ENCODE results near the gene PARD3. TPM values are rescaled to one million over a fixed set of nuclear protein-coding genes. Genes with fewer than 3 reads are reported as not detected.

Gene PARD3
- total RNA-seq, 2 donors from 2014 or later, result 32.0 to 61.9 TPM

DNA sequence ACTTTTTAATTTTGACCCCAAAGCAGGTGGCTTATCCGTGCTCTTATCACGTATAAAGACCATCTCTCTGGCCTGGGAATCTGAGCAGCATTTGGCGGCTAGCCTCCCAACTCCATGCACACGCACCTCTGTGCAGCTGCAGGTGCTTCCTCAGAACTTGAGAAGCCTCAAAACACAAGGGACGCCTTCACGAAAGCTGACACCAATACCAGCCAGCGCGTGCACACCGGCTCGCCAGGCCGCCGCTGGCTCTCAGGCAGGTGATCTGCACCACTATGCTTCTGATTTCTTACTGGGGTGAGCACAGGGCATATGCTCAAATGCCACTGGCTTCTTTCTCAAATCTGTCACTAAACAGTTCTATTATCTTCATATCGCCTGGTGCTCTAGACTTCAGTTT, 145.0 kb downstream of the PARD3 start:
- Histone ChIP-seq H3K9me3 (no peaks in the 10 kb centered on the region), H3K4me3 (no peak overlapping the region), H3K27me3 (replicated peaks; ENCODE audit: insufficient read depth) (no peaks in the 10 kb centered on the region), H3K27ac (no peak overlapping the region), H3K36me3 (no peaks in the 10 kb centered on the region), H3K4me1 (replicated peaks) (no peaks in the 10 kb centered on the region)
- WGBS, result 72% methylated on average over 13 of the region's 13 CpGs
- intact Hi-C loops (cut with DNase I), result no loop called here
- TF ChIP-seq, protein P1, sequence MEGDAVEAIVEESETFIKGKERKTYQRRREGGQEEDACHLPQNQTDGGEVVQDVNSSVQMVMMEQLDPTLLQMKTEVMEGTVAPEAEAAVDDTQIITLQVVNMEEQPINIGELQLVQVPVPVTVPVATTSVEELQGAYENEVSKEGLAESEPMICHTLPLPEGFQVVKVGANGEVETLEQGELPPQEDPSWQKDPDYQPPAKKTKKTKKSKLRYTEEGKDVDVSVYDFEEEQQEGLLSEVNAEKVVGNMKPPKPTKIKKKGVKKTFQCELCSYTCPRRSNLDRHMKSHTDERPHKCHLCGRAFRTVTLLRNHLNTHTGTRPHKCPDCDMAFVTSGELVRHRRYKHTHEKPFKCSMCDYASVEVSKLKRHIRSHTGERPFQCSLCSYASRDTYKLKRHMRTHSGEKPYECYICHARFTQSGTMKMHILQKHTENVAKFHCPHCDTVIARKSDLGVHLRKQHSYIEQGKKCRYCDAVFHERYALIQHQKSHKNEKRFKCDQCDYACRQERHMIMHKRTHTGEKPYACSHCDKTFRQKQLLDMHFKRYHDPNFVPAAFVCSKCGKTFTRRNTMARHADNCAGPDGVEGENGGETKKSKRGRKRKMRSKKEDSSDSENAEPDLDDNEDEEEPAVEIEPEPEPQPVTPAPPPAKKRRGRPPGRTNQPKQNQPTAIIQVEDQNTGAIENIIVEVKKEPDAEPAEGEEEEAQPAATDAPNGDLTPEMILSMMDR (IDR thresholded peaks at IDR 0.05), result no peak
- DNase-seq (ENCODE audit: low spot score), result no peak

DNA sequence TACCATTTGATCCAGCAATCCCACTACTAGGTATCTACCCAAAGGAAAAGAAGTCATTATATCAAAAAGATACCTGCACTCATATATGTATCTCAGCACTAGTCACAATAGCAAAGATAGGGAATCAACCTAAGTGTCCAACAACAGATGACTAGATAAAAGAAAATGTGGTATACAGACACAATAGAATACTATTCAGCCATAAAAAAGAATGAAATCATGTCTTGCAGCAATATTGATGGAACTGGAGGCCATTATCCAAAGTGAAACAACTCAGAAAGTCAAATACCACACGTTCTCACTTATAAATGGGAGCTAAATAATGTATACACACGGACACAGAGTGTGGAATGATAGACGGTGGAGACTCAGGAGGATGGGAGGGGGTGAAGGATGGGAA, 146.0 kb downstream of the PARD3 start:
- no peaks in the 10 kb centered on the region for H3K4me1 ChIP-seq (replicated peaks)
- H3K36me3 ChIP-seq, result no peaks in the 10 kb centered on the region
- no peak for TF ChIP-seq POLR2AphosphoS5 (IDR thresholded peaks at IDR 0.05)
- TF ChIP-seq, protein P1 (IDR thresholded peaks at IDR 0.05), result no peak
- TF ChIP-seq POLR2A (IDR thresholded peaks at IDR 0.05), result no peak
- no peaks in the 10 kb centered on the region for H3K27me3 ChIP-seq (replicated peaks; ENCODE audit: insufficient read depth)
- H3K27ac ChIP-seq, result no peak overlapping the region
- intact Hi-C loops (cut with DNase I), result loop anchor here (10.0 kb wide), 3 partner anchors 56 to 356 kb away; no protein-coding TSS in a partner anchor
- WGBS, result 89% methylated on average over 3 of the region's 3 CpGs
- no peaks in the 10 kb centered on the region for H3K9me3 ChIP-seq
- no peak for DNase-seq (ENCODE audit: low spot score)
- no peak overlapping the region for H3K4me3 ChIP-seq

DNA sequence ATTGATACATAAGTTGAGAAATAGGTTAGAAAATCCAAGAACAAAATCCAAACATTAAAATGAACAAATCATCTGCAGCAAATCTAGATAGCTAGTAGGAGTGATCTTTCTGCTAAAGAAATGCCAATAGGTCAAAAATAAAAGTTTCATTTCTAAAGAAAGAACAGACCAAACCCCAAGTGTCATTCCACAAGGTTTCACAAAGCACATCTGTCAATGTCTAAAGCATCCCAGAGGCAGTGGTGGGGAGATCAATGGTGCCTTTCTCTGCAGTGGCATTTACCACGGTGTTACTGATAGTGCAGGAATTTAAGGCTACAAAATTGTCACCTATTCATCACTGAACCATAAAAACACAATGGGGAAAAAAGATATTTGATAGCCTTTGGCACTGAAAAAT, 147.9 kb downstream of the PARD3 start:
- Histone ChIP-seq H3K36me3 (no peaks in the 10 kb centered on the region), H3K4me3 (no peak overlapping the region), H3K4me1 (replicated peaks) (no peaks in the 10 kb centered on the region), H3K27ac (no peak overlapping the region), H3K27me3 (replicated peaks; ENCODE audit: insufficient read depth) (no peaks in the 10 kb centered on the region), H3K9me3 (no peaks in the 10 kb centered on the region)
- TF ChIP-seq POLR2A (IDR thresholded peaks at IDR 0.05) (no peak), POLR2AphosphoS5 (IDR thresholded peaks at IDR 0.05) (no peak)
- TF ChIP-seq, protein P1 (IDR thresholded peaks at IDR 0.05), result no peak
- intact Hi-C loops (cut with DNase I), result loop anchor here (10.0 kb wide), 3 partner anchors 58 to 358 kb away; no protein-coding TSS in a partner anchor
- 38% methylated on average over 1 of the region's 1 CpG for WGBS
- DNase-seq (ENCODE audit: low spot score), result no peak

DNA sequence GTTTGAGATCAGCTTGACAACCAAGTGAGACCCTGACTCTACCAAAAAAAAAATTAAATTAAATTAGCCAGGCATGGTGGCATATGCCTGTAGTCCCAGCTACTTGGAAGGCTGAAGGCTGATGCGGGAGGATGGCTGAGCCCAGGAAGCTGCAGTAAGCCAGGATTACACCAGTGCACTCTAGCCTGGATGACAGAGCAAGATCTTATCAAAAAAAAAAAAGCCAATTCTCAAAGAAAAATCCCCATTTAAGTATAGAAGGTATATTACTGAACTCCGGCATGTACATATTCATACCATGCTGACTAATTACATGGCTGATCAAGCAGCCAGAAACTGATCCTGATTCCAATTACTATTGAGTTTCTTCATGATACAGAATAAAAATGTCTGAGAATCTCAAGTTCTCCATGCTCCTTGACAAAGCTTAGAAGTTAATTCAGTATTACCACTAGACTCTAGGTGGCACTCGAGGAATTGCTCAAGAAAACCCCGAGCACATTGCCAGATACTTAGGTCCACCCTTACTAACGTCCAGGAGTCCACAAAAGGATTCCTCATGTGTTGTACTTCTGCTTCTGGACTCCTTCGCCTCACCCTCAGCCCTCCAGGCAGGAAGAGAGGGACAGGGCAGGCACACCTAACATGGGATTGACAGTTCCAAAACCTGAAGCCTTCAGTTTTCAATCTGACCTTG, 148.9 kb downstream of the PARD3 start:
- 13% methylated on average over 6 of the region's 6 CpGs for WGBS
- TF ChIP-seq, protein P1 (IDR thresholded peaks at IDR 0.05), result peak; percentile 19 to 78 (median 62)
- TF ChIP-seq POLR2AphosphoS5 (IDR thresholded peaks at IDR 0.05) (peak; percentile 64), POLR2A (IDR thresholded peaks at IDR 0.05) (no peak)

DNA sequence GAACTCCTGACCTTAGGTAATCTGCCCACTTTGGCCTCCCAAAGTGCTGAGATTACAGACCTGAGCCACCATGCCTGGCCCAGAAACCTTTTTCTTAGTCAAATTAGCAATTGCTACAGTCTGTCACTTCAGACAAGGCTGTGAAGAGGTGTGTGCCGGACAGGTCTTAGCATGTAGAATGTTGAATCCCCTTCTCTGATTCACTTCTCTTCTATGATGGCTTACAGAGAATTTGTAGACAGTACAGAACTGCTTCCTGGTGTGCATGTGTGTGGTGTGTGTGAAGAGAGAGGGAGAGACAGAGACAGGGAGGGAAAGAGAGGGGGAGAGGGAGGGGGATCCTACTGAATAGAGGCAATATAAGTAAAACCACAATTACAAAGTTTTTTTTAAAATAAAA, 150.4 kb downstream of the PARD3 start:
- Histone ChIP-seq H3K4me3 (no peak overlapping the region), H3K9me3 (no peaks in the 10 kb centered on the region), H3K27me3 (replicated peaks; ENCODE audit: insufficient read depth) (no peaks in the 10 kb centered on the region), H3K27ac (no peak overlapping the region), H3K4me1 (replicated peaks) (no peaks in the 10 kb centered on the region), H3K36me3 (no peaks in the 10 kb centered on the region)
- TF ChIP-seq, protein P1 (IDR thresholded peaks at IDR 0.05), result no peak
- TF ChIP-seq POLR2AphosphoS5 (IDR thresholded peaks at IDR 0.05) (no peak), POLR2A (IDR thresholded peaks at IDR 0.05) (no peak)
- no peak for DNase-seq (ENCODE audit: low spot score)
- 78% methylated on average over 1 of the region's 1 CpG for WGBS
- intact Hi-C loops (cut with DNase I), result loop anchor here (10.0 kb wide), 3 partner anchors 60 to 360 kb away; no protein-coding TSS in a partner anchor

More for the DNA sequence above, 148.9 kb downstream of the PARD3 start:
- intact Hi-C loops (cut with DNase I), result loop anchor here (10.0 kb wide), 3 partner anchors 59 to 359 kb away; no protein-coding TSS in a partner anchor
- H3K4me1 ChIP-seq (replicated peaks), result no peaks in the 10 kb centered on the region
- H3K9me3 ChIP-seq, result no peaks in the 10 kb centered on the region
- H3K4me3 ChIP-seq, result no peak overlapping the region
- DNase-seq (ENCODE audit: low spot score), result peak; percentile 63
- H3K36me3 ChIP-seq, result no peaks in the 10 kb centered on the region
- H3K27ac ChIP-seq, result no peak overlapping the region
- H3K27me3 ChIP-seq (replicated peaks; ENCODE audit: insufficient read depth), result no peaks in the 10 kb centered on the region
